HG03066 (cell line): ENCODE results near the gene EIF4EBP2.

ENCODE experiments used
- ATAC-seq: cut with Tn5 transposase; IDR thresholded peaks from one replicate; pipeline ENCODE4 v1.9.1; 2021; ENCODE audit warnings: low read depth; ENCODE audit not compliant: unreplicated experiment

EIF4EBP2 gene

GRCh38 chr10:70458329-70459060 is 54.5 kb downstream of the EIF4EBP2 start:
- ATAC-seq: no peak

- ATAC-seq: no peak
Observed at GRCh38 chr10:70459061-70459773, 55.3 kb downstream of the EIF4EBP2 start.

- ATAC-seq: no peak
Observed at GRCh38 chr10:70459774-70460490, 56.0 kb downstream of the EIF4EBP2 start.

GRCh38 chr10:70461397-70462348 is 57.7 kb downstream of the EIF4EBP2 start:
- ATAC-seq: no peak

GRCh38 chr10:70462349-70462984 is 58.5 kb downstream of the EIF4EBP2 start:
- ATAC-seq: no peak

- ATAC-seq: no peak
Observed at GRCh38 chr10:70465278-70465677, 61.3 kb downstream of the EIF4EBP2 start.

GRCh38 chr10:70465832-70466231 is 61.9 kb downstream of the EIF4EBP2 start:
- ATAC-seq: no peak

- no peak for ATAC-seq
Observed at GRCh38 chr10:70466951-70467350, 63.0 kb downstream of the EIF4EBP2 start.

- ATAC-seq: no peak
Observed at GRCh38 chr10:70472799-70473454, 69.0 kb downstream of the EIF4EBP2 start.

GRCh38 chr10:70474780-70475179 is 70.8 kb downstream of the EIF4EBP2 start:
- ATAC-seq: no peak

- ATAC-seq: no peak
Observed at GRCh38 chr10:70475661-70476060, 71.7 kb downstream of the EIF4EBP2 start.

GRCh38 chr10:70476249-70477035 is 72.5 kb downstream of the EIF4EBP2 start:
- ATAC-seq: no peak

GRCh38 chr10:70477661-70478162 is 73.8 kb downstream of the EIF4EBP2 start:
- no peak for ATAC-seq
